Activated CD8-positive, alpha-beta memory T cell treated with anti-CD3 and anti-CD28 coated beads, Interleukin-2, amount 50 U/mL, for 24 hours (primary cell): Measurements from ENCODE around the gene PHKA2.

ENCODE experiments used
- DNase-seq: peaks from one replicate; pipeline ENCODE4 v3.0.0-alpha.2; 2020; ENCODE audit errors: extremely low read depth

Gene PHKA2

DNA sequence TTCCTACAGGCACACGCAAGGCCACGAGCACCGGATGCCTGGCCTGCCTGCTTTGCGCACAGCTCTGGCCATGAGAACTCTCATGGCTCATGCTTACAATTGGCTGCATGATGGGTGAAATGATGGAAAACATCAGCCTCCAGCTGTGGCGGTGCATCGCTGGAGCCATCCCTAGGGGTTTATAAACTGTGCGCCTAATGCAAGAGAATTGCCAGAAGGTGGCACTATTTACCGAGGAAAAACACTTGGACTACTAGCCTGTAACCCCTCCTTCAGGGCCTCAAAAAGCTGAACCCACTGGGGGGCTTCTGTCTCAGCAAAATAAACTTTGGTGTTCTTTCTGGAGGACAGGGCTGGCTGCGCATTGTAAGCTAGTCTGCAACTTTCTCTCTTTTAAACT, 51.9 kb downstream of the PHKA2 start:
- DNase-seq, result no peak

DNA sequence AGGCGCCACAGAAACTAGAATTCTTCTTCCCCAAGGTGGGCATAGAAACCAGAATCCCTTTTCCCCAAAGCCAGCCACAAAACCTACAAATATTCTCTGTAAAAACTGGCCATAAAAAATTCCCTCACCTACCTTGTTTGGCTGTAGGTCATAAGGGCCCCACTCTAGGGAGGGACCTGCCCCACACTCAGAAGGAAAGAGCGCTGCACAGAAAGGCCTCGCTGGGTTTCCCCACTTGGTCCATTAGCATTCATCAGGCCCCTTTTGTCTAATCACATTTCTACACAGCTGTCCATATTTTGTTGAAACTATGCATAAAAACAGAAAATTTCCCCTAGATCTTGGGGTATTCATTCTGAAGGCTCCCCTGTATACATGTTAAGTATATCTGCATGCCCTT, 54.1 kb downstream of the PHKA2 start:
- DNase-seq, result no peak

DNA sequence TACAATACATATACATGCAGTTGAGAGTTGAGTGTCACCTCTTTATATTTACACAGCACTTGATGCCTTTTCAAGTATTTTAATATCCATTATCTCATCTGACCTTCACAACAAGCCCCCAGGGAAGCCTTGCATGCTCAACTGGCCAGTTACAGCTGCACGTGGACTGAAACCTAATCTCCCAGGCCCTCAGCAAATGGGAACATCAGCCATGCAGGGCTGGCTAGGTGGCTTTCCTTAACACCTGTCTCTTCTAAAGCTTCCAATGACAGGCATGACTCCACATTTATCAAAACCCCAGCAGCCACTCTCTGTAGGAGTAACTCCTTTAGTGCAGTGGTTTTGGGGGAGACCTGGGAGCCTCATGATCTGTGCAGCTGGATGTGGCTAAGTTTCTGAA, 56.4 kb downstream of the PHKA2 start:
- no peak for DNase-seq

DNA sequence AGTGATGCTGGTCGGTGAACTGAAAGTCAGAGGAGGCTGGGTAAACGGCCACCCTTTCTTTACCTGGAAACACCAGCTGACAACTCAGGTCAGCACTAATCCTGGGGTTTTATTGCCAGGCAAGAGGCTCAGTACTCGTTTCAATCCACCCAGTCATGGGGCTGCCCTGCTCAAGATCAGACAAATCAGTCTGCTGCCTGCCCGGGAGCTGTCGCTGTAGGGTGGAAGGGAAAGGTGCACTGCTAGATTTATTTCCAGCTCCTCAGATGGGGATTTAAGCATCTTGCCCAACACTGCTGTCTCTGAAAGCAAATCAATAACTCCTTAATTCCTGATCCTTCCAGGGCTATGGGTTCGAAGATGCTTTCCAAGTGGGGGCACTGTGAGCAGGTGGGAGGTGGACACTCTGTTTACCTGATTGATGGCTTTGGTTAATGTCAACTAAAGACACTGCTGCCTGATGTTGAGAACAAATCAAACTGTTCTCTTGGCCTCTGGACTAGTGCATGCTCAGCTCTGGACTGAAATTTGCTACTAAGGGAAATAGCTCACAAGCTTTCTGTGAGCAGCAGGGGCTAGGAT, 59.3 kb downstream of the PHKA2 start:
- no peak for DNase-seq

DNA sequence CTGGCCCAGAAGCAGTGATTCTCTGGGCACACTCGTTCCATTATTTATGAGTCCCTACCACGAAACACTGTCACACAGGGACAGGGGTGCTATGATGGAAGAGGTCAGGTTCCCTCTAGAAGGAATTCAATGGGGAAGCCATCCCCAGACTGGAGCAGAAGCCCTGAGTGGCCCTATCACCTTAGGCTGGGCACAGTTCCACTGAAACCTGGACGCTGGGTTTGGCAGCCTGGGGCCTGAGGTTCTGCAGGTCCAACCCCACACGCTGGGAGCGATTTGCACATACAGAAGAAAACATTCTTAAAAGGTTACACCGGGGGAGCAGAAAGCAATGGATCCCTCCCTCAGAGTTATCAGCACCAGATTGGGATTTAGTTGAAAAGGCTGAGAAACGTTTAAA, 63.3 kb downstream of the PHKA2 start:
- DNase-seq, result no peak

DNA sequence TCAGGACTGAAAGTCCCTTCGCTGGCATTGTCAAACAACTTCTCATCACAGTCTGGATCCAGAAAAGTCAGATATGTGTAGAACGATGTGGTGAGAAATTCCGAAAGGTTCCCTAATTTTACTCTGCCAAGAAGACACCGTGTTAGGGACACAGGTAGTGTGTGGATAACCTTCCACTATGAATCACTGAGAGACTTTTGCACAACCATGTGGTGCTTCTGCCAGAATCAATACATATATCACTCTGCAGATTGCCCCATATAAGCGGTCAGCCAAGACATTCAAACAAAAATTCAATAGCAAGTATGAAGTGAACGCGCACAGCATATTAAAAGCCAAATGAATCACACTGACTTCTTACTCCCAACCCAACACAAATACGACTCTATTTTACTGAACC, 63.8 kb downstream of the PHKA2 start:
- DNase-seq, result no peak

DNA sequence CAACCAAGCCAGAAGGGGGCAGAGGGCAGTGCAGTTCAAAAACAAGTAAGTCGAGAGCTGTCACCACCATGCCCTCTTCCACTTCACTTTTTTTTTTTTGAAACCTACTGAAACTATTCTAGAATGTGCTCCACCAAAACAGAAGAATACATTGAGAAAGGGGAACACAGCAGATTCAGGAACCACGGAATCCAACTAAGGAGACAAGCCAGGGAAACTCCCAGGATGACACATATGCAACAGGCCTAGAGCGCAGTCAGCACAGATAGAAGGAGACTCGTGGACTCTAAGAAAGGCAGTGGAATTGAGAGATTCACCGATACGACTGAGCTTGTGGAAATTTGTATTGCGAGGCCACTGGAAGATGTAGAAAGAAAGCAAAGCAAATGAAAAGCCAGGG, 66.1 kb downstream of the PHKA2 start:
- DNase-seq, result no peak

DNA sequence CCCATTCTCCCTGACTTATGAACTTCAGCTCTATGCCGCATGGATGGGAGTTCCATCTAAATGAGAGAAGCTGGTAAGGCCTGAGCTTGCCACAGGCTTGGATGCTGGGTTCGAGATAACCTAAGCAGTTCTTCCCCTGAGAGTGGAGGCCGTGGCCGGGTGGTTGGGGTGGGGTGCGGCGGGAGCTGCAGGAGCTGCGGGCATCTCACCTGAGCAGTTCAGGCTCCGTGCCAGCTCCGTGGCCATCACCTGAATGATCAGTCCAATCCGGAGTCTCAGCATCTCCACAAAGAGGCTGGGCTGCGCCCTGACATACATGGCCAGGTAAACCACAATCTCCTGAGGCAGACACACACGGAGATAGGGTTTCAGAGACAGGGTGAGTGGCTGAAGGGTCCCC, 77.6 kb downstream of the PHKA2 start:
- DNase-seq, result no peak

DNA sequence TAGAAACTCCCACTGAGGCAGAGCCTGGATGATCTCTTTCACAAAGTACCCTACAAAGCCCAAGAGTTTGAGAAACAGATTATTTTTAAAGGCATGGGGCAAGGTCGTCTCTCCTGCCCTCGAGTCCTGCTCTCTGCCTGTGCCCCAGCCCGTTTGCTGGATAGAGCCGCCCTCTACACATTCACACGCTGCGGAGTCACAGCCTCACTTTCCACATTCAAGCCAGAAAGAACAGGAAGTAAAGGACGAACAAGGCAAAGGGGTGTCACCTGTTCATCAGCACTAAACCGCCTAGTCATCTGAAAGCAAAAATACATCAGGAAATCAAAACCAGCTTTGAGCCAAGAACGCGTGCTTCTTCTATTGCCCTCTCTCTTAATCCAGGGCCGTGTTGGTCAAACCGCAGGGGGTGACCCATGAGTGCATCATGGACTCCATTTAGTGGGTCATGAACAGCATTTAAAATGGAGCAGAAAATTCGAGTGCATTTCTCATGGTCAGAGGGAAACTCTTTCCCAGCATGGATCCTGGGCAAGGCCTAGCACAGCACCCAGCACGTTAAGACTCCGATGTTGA, 83.4 kb downstream of the PHKA2 start:
- DNase-seq, result no peak

DNA sequence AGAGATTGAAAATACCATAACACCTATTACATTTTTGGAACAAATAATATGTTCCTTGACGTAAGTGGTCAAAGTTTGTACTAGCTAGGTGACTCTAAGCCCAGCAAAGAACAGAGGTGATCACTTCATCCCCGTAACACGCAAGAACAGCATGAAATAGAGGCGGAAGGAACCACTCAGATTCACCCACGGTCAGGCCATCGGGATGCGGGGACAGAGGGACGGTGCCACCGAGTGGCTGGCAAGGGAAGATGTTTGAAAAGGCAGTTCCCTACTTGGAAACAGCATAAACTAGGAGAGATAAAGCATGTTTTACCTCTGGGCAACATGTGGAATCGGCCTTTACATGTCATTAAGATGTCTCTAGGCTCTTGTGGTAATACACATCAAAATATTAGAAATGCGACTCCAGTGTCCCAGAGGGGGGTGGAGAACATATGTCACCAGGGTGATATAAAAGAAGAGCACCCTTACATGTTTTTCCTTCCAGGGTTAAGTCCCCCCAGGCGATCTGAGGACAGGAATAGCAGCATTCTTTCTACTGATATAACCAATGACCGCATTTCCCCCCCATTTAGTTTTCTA, 84.0 kb downstream of the PHKA2 start:
- DNase-seq, result no peak

DNA sequence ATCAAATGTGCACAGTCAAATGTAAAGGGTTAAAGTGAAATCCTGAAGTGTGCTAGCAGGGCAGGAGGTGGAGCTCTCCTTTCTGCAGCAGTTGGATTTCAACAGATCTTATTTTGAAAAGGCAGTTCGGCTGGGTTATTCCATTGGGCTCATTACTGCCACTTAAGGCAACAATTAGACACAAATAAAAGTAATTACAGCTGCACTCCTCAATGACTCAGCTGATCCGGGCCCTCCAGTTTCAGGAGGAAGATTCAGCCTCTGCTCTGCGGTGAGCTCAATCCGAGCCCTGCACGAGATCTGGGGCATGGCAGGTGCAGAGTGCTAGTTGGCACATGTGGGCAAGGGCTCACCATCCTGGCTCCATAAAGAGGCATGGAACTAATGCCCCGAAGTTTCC, 85.4 kb downstream of the PHKA2 start:
- DNase-seq, result no peak

DNA sequence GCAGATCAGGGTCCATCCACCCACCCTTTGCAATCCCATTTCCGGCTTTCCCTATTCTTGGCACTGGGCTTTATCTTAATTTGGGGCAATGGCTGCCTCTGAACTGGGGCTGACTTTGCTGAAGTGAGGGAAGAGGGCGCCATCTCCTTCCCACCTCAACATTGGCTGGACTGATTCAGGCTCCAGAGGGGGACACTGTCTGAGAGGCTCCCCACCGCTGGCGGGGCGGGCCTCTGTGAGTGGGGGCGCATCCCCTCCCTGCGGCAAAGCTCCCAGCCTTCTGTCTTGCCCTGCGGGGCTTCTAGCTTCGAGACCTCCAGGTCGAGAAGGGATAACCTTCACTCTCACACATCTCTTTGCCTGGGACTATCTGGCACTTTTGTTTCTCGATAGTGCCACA, 85.8 kb downstream of the PHKA2 start:
- no peak for DNase-seq

DNA sequence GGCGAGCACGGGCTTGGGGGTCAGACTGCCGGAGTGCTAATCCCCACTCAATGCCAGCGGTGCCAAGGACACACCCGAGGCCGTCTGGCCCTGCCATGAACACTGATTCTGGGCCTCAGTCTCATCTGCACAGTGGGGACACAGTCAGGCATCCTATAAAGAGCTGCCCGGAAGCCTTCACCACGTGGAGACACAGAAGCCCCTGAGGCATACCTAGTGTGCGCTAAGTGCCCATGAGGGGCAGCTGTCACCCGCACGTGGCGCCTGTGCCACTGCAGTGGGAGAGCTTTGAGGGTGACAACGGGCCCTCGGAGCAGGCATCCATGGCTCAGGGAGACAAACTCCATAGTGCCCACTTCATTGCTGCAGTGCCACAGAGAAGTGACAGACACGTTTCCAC, 86.3 kb downstream of the PHKA2 start:
- DNase-seq, result no peak

DNA sequence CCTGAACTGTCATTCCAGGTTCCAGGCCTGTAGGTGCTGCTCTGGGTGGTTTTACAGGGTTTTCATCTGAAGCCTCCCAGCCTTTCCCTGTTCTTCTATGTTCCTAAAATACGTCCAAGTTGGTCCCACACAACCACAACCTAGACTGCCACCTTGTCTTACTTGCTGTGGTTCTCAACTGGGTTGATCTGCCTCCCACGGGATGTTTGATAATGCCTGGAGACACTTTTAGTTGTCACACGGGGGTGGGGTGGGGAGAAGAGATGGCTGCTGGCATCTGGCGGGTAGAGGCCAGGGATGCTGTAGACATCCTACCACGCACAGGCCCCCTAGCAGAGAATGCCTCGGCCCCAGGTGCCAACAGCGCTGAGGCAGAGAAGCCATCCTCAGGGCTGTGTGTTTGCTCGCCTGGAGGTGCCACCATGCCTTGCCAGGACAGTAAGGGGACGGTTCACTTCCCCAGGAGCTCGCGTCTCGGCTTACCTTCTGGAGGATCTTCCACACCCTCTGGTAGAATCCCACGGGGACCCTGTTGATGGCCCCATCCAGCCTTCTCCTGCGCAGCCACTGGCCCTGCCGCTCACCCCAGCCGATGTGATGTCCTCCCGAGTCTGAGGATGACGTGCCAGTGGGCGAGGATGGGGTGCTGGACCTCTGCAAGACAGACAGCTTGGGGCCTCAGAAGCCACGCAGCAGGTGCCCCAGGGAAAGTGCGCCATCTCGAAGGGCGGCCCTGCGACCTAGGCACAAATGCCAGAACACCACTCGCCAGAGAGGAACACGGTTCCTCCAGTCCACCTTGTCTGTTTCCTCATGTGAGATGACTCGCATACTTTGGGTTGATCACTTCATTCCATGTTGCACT, 87.0 kb downstream of the PHKA2 start:
- no peak for DNase-seq

DNA sequence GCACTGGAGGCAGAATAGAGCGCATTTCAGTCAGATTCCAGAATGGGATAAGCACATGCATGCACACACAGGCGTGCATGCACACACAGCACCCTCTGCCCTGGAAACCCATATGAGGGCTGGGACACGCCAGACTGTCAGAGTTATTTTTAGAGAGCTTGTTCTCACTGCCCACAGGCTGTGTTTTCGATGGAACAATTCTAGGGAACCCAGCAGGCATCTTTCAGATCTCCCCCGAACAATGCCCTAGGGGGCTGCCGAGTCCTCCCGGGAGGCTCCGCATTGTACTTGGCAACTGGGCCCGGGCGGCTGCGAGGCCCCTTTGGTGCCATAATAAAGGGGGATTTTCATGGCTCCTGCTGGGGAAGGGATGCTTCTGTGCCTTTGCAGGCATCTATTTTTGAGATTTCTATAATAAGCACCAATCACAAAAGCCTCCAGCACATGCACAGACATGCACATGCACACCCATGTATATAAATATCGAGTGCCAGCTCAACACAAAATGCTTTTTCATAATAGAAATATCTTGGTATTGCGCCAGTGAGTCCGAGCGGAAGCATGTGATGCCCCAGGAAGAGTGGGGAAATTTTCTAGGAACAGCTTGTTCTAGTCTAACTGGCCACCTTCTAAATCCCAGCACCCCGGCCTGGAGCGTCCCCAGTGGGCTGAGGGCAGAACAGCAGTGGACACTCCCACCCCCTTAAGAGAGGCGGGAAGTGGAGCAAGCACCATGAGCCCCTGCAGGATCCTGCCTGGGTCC, 88.5 kb downstream of the PHKA2 start:
- DNase-seq, result no peak

DNA sequence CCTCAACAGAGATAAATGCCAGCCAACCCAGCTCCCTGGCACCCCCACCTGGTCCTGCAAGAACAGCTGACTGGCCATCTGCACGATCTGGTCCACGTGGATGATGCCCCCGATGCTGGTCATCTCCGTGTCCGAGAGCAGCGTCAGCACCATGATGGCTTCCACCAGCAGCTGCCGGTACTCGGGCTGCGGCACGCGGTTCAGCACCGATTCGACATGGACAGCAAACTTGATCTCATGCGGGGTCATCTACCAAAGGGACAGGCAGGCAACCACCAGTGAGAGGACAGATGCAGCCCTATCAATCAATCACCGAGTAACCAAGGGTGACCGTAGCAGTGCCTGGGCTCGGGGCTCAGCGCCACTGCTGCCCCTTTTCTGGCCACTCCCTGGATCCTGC, 89.8 kb downstream of the PHKA2 start:
- no peak for DNase-seq

DNA sequence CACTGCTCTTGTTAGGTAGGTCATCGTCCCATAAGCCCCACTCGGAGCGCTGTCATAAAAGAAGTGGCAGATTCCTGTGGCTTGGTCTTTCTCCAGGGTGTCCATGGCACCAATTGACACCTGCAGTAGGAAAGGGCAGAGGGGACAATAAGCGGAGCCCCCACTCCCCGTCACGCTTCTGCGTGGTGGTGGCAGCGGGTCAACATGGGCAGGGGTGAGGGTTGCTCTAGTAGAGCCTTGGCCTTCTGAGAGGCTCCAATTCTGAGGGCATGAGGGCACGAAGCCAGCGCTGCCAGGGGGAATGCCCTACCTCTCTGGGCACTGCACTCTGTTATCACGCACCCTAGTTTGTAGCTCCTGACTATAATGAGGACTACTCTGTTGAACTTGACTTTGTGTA, 90.4 kb downstream of the PHKA2 start:
- no peak for DNase-seq

DNA sequence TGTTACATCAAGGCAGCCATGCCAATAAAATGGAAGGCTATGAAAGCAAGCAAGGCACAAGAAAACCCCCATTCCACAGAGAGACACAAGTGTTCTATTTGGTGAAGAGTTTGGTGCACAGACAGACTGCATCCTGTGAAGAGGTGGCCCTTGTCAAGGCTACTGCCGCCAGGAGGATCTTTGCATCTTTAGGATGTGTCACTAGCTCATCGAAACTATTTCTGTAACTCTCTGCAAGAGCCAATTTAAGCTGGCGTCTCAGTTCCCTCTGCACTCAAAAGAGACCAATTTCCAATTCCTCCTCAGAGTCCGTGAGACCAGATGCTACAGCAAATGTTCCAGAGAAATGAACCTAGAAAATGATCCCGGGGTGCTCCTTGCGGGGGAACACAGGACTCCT, 91.0 kb downstream of the PHKA2 start:
- no peak for DNase-seq

DNA sequence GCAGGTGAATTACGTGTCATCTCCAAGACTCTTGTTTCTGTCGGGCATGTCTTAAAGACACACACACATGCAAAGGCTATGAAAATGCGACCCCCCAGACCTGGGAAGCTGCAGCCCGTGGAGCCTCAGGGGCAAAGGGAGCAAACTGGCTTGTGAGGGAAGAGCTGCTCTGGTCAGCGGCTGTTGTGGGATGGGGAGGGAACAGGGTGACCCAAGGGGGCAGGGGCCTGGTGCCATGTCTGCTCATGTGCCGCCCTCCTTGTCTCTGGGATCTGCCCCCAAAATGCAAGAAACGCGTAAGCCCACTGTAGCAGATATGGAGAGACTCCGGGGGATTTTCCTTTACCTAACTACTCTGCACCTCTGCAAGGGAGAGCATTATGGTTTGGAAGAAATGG, 92.4 kb downstream of the PHKA2 start:
- DNase-seq, result no peak

DNA sequence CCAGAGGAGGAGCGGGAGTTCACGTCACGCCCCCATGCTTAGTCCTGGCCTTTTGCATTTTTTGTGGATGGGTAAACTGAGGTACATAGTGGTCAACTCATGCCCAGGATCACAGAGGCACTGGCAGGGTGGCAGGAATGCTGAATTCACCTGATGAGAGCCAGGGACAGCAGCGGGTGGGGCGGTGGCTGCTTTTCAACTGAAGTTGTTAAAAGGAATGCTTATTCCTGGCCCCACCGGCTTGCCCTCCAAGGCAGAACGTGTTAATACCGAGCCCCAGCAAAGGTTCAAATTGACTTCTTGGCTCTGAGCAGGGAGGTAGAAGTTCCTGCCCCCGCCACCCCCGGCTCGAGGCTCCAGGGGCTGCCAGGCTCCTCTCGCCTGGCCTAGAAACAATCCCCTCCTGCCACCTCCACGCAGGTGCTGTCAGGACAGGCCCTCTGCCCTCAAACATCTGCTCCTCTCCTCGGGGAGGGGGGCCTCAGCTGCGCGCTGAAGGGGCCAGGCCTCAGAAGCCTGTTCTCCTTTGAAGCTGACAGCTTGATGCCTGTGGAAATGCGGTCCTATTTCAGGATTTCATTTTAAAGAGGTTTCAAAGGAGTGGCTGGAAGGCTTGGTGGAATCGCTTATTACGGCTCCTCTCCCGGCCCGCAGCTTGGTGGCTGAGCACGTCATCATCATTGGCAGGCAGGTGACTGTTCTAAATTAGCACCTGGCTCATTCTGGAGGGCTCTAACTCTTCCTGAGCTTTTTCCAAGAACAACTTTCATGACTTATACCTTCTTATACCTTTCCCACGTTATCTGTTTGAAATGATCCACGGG, 93.0 kb downstream of the PHKA2 start:
- no peak for DNase-seq

DNA sequence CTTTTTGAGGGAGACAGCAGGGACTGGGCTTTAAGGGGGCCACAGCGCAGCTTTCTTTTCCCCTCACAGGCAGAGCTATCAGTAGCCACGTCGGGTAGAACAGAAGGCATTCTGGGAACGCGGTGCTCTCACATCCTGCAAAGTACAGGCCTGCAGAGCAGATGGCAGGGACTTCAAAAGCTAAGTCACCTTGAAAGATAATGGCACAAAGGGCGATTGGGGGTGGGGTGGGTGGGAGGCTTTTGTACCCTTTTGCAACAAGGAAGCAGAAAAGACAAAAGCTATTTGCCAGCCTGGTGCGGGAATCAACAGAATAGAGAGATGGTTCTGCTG, 93.9 kb downstream of the PHKA2 start:
- no peak for DNase-seq
